Measurements from ENCODE around the gene ZNF536.

Gene ZNF536

DNA sequence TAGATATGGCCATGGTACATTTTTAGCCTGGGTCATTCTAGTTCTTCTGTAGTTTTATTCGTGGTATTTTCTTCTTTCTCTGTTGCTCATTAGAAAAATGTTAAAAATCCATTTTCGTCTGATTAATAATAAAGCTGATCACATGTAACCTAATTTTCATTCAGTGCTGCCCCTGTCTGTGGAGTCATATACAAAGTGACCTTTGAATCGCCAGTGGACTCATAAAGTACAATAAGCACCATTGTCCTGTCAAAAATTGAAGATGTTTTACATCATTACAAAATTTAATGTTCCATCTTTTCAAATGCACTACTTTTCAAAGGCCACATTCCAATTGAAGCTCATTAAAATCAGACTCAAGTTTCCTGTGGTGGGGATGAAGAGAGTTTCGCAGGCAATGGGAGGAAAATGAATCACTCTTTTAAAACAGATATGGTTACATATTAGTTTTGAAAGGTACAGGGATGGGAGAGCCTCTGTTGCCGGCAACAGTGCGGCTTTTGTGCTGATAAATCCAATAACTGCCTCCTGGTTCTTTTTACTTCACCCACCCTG is 205.4 kb downstream of the ZNF536 start:
- no peaks in the 10 kb centered on the region for H3K27me3 ChIP-seq (ENCODE audit: insufficient read depth, poor library complexity, severe bottlenecking)
- no peak overlapping the region for H3K27ac ChIP-seq (replicated peaks)
- TF ChIP-seq POLR2AphosphoS5 (IDR thresholded peaks at IDR 0.05; ENCODE audit: low read depth) (no peak), SPI1 (IDR thresholded peaks at IDR 0.05; ENCODE audit: borderline replicate concordance, low read depth) (no peak), GABPA (IDR thresholded peaks at IDR 0.05; ENCODE audit: low read depth) (no peak)
- TF ChIP-seq, protein P1, sequence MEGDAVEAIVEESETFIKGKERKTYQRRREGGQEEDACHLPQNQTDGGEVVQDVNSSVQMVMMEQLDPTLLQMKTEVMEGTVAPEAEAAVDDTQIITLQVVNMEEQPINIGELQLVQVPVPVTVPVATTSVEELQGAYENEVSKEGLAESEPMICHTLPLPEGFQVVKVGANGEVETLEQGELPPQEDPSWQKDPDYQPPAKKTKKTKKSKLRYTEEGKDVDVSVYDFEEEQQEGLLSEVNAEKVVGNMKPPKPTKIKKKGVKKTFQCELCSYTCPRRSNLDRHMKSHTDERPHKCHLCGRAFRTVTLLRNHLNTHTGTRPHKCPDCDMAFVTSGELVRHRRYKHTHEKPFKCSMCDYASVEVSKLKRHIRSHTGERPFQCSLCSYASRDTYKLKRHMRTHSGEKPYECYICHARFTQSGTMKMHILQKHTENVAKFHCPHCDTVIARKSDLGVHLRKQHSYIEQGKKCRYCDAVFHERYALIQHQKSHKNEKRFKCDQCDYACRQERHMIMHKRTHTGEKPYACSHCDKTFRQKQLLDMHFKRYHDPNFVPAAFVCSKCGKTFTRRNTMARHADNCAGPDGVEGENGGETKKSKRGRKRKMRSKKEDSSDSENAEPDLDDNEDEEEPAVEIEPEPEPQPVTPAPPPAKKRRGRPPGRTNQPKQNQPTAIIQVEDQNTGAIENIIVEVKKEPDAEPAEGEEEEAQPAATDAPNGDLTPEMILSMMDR (IDR thresholded peaks at IDR 0.05; ENCODE audit: insufficient read depth, low read length) = no peak
- H3K4me3 ChIP-seq (replicated peaks; ENCODE audit: insufficient read depth, low read length) = no peak overlapping the region
- DNase-seq (ENCODE audit: low read depth in 1 of 2, low spot score in 1 of 2) = no peak

DNA sequence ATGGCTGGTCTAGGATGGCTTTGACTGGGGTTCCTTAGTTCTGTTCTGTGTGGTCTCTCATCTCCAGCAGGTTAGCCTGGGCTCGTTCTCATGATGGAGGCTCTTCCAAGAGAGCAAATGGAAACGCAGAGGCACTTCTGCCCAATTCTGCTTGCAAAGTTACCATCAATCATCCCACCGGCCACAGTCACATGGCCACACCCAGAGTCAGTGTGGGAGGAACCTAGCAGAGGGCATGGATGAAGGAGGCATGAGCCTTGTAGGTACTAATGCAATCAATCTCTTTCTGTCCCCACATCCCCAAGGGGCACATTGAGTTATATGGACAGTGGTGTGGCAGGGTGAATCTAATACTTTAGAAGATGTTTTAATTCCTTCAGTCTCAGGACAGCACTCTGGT is 207.2 kb downstream of the ZNF536 start:
- H3K27ac ChIP-seq (replicated peaks) = no peak overlapping the region
- DNase-seq (ENCODE audit: low read depth in 1 of 2, low spot score in 1 of 2) = no peak
- TF ChIP-seq, protein P2, sequence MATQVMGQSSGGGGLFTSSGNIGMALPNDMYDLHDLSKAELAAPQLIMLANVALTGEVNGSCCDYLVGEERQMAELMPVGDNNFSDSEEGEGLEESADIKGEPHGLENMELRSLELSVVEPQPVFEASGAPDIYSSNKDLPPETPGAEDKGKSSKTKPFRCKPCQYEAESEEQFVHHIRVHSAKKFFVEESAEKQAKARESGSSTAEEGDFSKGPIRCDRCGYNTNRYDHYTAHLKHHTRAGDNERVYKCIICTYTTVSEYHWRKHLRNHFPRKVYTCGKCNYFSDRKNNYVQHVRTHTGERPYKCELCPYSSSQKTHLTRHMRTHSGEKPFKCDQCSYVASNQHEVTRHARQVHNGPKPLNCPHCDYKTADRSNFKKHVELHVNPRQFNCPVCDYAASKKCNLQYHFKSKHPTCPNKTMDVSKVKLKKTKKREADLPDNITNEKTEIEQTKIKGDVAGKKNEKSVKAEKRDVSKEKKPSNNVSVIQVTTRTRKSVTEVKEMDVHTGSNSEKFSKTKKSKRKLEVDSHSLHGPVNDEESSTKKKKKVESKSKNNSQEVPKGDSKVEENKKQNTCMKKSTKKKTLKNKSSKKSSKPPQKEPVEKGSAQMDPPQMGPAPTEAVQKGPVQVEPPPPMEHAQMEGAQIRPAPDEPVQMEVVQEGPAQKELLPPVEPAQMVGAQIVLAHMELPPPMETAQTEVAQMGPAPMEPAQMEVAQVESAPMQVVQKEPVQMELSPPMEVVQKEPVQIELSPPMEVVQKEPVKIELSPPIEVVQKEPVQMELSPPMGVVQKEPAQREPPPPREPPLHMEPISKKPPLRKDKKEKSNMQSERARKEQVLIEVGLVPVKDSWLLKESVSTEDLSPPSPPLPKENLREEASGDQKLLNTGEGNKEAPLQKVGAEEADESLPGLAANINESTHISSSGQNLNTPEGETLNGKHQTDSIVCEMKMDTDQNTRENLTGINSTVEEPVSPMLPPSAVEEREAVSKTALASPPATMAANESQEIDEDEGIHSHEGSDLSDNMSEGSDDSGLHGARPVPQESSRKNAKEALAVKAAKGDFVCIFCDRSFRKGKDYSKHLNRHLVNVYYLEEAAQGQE (IDR thresholded peaks at IDR 0.05; ENCODE audit: insufficient replicate concordance, low read depth) = no peak
- TF ChIP-seq POLR2AphosphoS5 (IDR thresholded peaks at IDR 0.05; ENCODE audit: low read depth) = no peak

DNA sequence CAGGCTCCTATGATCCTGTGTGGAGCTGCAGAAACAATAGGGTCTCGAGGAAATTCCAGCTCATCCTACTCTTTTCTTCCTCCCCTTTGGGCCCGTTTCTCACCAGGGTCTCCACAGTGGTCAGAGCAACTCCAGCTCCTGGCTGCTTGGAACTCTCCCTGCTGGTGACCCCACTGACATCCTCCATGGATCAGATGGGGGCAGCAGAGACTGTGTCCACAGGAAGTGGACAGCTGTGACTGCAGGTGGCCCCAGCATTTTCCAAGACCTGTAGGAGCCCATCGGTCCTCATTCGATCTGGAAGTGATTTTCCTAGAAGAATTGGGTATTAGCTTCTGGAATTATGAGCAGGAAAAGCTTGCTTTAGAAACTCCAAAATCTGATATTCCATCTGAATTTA is 208.5 kb downstream of the ZNF536 start:
- Histone ChIP-seq H3K27ac (replicated peaks) (no peak overlapping the region), H3K4me3 (replicated peaks; ENCODE audit: insufficient read depth, low read length) (no peak overlapping the region), H3K27me3 (ENCODE audit: insufficient read depth, poor library complexity, severe bottlenecking) (no peaks in the 10 kb centered on the region)
- TF ChIP-seq GABPA (IDR thresholded peaks at IDR 0.05; ENCODE audit: low read depth) (no peak), SPI1 (IDR thresholded peaks at IDR 0.05; ENCODE audit: borderline replicate concordance, low read depth) (no peak), POLR2AphosphoS5 (IDR thresholded peaks at IDR 0.05; ENCODE audit: low read depth) (no peak)
- TF ChIP-seq, protein P2 (IDR thresholded peaks at IDR 0.05; ENCODE audit: insufficient replicate concordance, low read depth) = no peak
- TF ChIP-seq, protein P1 (IDR thresholded peaks at IDR 0.05; ENCODE audit: insufficient read depth, low read length) = no peak
- no peak for DNase-seq (ENCODE audit: low read depth in 1 of 2, low spot score in 1 of 2)

More for the DNA sequence above, 207.2 kb downstream of the ZNF536 start:
- Histone ChIP-seq H3K4me3 (replicated peaks; ENCODE audit: insufficient read depth, low read length) (no peak overlapping the region), H3K27me3 (ENCODE audit: insufficient read depth, poor library complexity, severe bottlenecking) (no peaks in the 10 kb centered on the region)

DNA sequence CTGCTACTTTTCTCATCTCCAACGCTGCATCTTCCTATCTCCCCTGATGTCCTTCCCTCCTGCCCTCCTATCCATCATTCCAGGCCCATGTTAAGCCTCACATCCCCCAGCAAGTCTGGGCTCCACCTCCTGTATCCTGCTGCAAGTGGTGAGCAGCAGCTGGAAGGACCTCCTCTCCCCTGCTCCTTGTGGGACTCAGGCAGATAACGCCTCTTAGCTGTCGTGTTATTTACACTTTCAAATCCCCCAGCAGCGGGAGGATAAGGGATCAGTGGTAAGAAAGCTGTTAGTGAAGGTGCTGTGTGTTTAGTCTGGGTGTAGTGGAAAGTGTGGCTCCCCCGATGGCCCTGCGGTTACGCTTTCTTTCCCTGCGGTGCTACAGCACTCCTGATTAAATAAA is 211.9 kb downstream of the ZNF536 start:
- no peak overlapping the region for H3K27ac ChIP-seq (replicated peaks)
- no peaks in the 10 kb centered on the region for H3K27me3 ChIP-seq (ENCODE audit: insufficient read depth, poor library complexity, severe bottlenecking)
- no peak overlapping the region for H3K4me3 ChIP-seq (replicated peaks; ENCODE audit: insufficient read depth, low read length)
- DNase-seq (ENCODE audit: low read depth in 1 of 2, low spot score in 1 of 2) = no peak
- TF ChIP-seq POLR2AphosphoS5 (IDR thresholded peaks at IDR 0.05; ENCODE audit: low read depth) (no peak), GABPA (IDR thresholded peaks at IDR 0.05; ENCODE audit: low read depth) (no peak), SPI1 (IDR thresholded peaks at IDR 0.05; ENCODE audit: borderline replicate concordance, low read depth) (no peak)
- TF ChIP-seq, protein P1 (IDR thresholded peaks at IDR 0.05; ENCODE audit: insufficient read depth, low read length) = no peak
- TF ChIP-seq, protein P2 (IDR thresholded peaks at IDR 0.05; ENCODE audit: insufficient replicate concordance, low read depth) = no peak

Measured in HL-60 (cell line).